ENCODE results near the gene USP34.
"Not testable (repeated sequence)": the region's sequence is repeated elsewhere in the genome, so short reads cannot be mapped to it uniquely, and the experiment has no call there.

The USP34 gene

DNA sequence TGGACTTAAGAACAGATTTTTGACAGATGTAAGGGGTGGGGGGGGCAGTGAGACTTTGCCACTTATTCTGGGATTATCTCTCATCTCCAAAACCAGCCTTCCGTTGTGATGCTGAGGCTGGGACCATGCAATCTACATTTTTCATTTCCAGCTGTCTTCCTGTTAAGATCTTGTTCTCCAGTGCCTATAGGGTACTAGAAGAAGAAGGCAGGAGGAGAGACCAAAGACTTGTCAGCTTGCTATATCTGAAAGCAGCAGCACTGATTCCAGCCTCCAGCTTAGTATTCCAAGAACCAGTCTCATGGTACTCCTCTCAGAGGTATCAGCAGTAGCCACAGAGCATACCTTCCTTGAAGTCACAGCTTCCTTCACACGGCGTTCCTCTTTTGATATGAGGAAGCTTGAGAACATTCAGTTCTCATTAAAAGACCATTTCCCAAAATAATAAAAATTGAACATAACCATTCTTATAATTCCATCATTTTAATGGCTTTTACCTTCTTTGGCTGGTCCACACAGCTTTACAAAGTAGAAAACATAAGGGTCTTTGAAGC is 49.8 kb downstream of the USP34 start:
- DNase-seq = no peak

DNA sequence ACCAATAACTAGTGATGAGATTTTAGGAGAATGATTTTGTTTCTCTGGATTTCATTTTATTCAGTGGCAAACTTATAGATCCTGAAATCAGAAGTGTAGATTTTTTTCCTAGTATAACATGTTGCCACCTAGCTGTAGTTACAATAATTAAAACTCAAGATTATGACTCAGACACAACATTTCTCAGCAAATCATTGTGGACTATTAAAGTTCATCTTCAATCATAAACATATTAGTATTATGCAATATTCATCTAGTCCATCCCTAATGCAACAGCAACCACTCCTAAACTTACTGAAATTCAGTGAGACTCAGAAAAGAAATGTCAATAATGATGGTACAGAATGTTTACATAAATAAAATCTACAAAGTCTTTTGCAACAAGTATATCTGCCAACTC is 51.3 kb downstream of the USP34 start:
- no peak for DNase-seq

DNA sequence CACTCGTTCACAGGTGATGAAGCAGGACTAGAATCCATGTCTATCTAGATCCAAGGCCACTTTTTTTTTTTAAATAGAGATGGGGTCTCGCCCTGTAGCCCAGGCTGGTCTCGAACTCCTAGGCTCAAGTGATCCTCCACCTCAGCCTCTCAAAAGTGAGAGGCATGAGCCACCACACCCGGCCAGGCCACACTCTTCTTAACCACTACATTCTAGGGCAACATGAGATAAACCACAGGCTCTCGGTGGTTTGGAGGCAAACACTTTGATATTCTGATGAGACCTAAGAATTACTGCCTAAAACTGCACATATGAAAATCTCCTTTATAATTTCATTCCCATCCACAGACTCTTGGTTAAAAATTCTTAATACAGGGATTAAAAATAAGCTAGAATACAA is 51.8 kb downstream of the USP34 start:
- DNase-seq = no peak

DNA sequence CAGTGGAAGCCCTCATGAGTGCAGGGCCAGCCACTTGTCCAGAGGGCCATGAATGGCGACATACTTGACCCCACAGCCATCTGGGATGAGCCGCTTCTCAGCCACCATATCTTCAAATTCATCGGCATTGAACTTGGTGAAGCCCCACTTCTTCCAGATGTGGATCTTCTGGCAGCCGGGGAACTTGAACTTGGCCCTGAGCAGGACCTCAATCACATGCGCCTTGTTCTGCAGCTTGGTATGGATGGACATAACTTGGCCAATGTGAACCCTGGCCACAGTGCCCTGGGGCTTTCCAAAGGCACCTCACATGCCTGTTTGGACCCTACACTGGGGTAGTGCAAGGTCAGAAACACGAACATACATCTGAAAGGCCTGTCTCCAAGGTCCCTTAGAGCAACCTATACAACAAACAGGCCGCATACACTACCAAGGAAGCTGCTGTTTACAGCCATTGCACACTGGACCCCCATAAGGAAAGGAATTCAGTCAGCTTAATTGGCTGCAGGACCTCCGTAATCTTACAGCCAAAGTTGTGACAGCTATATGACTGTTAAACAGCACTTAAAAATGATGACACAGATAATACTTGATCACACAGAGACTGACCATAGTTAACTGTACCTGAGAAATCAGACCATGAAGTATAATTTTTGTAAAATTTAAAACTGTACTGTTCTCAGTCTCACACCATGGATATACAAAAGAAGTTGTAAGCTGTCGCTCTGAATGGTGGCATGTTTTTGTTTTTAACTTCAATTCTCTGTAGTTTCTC is 53.8 kb downstream of the USP34 start:
- DNase-seq = no peak

DNA sequence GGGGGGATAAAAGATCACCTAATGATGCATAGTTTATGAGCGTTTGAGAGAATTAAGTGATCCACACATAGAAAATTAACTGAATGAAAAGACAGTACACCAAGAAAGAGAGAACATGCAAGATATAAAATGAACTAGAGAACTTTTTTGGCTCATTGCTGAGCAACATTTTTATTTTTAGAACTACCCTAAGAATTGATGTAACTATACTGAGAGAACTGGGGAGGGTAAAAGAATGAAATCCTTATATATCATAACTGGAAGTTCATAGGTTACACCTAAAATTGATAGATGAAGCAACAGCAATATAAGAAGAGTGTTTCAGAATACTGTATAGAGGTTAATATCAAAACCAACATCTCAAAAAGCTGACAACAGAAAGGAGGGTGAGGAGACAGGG is 55.6 kb downstream of the USP34 start:
- DNase-seq = no peak

DNA sequence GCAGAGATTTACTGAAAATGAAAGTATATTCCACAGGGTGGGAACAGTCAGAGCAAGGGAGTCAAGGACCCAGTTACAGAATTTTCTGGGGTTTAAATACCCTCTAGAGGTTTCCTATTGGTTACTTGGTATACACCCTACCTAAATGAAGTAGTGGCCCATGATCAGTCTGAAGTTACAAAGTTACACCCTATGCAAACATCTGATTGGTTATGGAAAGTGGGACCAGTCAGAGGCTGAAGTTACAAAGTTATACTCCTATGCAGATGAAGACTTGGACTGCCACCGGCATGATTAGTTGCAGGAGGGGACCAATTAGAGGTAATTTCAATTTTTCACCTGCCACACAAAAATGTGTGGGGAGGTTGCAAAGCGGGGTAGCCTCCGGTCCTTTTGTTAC is 56.2 kb downstream of the USP34 start:
- no peak for DNase-seq

DNA sequence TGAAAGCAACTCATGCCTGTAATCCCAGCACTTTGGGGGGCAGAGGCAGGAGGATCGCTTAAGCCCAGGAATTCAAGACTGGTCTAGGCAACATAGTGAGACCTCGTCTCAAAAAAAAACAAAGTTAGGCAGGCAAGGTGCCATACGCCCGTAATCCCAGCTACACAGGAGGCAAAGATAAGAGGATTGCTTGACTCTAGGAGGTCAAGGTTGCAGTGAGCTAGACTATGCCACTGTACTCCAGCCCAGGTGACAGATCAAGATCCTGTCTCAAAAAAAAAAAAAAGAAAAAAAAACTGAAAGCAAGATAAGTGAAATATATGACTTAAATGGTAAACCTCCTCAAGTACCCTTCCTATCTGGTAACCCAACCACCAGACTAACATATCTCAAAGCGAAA is 59.8 kb downstream of the USP34 start:
- DNase-seq = no peak

DNA sequence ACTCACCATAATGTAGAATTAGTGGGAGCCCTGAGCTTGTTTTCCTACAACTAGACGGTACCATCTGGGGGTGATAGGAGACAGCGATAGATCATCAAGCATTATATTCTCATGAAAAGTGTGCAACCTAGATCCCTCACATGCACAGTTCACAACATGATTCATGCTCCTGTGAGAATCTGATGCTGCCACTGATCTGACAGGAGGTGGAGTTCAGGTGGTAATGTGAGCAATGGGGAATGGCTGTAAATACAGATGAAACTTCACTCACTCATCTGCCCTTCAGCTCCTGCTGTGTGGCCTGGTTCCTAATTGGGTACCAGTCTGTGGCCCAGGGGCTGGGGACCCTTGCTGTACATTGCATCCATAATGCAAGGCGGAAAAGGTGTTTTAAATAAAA is 60.7 kb downstream of the USP34 start:
- no peak for DNase-seq

DNA sequence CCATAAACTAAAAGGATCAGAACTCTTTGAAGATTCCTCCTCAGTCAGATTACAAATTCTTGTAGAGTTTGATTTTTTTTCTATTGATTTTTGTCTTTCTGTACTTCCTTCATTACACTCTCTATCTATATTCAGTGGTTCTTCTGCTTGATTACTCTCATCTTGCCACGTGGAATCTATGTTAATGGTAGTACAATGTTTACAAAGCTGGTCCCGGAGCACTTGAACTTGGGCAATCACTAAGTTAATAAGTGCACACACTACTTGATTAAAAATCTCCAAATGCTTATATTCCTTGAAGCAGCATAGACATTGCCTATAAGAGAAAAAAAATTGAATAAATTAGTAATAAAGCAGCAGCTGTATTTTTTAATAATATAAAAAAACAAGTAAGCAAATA is 65.1 kb downstream of the USP34 start:
- DNase-seq = no peak

DNA sequence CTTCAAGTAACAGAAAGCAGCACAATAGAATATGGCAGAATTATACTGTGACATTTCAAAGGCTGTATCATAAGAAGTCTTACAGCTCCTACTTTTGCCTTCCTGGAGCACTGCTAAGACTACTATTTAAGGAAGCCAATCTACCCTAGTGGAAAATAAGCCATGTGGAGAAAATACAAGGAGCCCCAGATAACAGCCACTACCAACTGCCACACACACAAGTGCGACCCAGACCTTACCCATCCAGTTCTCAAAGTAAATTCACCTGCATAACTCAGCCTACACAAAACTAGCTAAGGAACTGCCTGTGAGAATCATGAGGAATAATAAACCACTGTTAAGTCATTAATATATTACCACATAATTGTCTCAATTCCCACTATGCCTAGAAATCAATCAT is 66.4 kb downstream of the USP34 start:
- no peak for DNase-seq

DNA sequence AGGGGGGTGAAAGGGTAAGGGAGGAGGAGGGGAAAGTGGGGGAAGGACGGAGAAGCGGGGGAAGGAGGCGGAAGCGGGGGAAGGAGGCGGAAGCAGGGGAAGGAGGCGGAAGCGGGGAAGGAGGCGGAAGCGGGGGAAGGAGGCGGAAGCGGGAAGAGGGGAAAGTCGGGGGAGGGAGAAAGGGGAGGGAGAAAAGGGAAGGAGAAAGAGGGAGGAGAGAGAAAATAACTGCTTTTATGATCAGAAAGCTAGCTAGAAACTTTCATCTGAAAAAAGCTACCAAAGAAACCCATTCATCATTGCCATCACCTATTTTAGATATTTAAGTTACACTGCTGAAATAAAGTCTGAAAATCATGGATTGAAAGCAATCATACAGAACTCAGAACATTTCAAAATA is 72.5 kb downstream of the USP34 start:
- DNase-seq = no peak

DNA sequence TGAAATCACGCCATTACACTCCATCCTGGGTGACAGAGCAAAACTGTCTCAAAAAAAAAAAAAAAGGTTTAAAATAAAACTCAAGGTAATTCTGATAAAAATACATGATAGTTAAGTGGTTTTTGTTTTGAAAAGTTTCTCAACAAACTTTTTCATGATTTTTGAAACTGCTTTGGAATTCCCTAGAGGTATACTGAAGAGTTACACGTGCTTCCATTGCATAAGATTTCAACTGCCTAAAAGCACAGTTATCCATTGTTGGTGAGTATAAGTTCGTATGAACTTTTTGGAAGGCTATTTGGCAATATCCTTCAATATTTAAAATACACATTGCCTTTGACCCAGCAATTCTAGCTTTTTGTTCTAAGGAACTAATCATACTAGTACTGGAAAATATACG is 74.9 kb downstream of the USP34 start:
- DNase-seq = no peak

DNA sequence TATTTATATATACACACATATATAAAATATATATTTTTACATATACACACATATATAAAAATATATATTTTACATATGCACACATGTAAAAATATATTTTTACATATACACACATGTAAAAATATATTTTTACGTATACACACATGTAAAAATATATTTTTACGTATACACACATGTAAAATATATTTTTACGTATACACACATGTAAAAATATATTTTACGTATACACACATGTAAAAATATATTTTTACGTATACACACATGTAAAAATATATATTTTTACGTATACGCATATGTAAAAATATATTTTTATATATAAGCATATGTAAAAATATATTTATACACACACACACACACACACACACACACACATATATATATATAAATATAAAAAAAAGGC is 83.3 kb downstream of the USP34 start:
- not testable (repeated sequence) for DNase-seq

DNA sequence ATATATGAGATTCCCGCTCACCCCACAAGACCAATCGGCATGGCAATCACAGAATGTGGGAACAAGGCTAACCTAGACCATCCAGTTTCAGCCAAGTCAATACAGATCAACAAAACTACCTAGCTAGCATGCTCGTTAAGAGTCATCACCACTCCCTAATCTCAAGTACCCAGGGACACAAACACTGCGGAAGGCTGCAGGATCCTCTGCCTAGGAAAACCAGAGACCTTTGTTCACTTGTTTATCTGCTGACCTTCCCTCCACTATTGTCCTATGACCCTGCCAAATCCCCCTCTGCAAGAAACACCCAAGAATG is 90.0 kb downstream of the USP34 start:
- not testable (repeated sequence) for DNase-seq

DNA sequence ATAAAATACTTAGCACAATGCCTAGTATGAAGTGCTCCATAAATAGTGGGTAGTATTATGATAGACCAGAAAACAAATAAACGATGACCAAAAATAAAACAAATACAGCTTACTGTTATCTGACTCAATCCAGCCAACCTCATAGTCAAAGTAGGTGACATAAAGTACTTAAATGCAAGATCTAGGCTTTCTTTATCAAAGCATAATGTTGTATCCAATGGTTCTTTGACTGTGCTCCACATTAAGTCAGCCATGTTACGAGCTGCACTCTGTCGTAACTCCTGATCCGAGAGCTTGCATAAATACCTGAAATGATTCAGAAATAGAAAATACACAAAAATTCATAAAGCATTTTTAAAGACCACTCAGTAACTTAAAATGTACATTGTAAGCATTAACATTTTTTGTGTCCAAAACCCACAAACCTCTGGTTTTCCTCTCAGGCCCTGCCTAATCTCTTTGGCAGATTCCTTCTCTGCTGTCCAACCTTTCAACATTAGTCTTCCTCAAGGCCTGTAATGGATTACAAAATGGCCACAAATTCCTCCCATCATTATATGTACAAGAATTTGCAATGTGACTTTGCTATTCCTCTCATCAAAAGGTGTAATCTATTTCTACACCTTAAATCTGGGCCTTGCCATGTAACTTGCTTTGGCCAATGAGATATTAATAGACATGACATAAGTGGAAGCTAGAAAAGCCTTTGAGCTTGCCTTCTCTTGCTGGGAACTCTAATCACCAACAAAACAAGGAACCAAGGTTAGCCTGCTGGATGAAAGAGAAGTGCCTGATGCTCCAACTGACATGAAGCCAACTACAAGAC is 90.6 kb downstream of the USP34 start:
- DNase-seq = no peak

DNA sequence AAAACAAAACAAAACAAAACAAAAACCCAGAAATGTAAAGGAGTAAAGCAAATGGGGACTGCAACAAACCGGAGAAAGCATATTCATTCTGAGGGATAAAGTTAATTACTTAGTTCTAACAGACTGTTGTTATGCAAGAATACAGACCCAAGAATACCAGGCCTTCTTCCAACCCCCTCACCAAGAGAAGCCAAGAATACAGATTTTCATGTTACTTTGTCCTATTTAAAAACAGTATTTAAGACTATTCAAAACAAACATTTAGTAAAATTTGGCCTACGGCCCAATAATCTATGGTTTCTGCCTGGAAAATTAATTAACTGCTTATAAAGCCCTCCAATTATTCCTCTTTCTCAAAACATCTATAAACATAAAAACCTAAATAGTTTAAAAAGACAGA is 91.4 kb downstream of the USP34 start:
- no peak for DNase-seq

DNA sequence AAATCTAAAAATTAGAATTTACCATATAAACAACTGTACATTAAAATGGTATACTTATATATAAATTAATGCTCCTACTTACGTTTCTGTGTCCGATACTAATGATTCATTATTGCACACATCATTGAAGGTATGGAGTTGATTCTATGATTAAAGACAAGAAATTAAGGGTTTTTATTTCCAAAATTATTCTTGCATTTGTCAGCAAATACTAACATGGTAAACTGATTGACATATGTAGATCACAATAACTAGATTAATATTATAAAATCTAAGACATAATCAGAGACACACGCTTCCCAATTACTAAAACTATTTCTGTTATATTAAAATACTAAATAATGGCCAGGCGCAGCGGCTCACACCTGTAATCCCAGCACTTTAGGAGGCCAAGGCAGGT is 92.6 kb downstream of the USP34 start:
- no peak for DNase-seq

DNA sequence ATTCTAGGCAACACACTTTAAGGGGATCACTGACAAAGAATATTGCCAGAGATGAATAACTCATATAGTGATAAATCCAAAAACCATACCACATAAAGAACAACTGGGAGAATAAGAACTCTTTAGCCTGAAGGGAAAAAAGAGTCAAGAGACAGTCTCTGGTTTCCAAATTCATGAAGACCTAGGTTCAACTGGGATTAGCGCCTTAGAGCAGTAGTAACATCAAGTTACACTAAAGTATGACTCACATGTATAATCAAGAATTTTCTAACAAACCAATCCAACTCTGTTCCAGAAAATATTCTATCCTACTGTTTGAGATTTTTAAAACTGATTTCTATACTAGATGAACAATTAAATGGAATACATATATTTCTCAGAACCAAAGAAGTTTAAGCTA is 93.8 kb downstream of the USP34 start:
- DNase-seq = no peak

DNA sequence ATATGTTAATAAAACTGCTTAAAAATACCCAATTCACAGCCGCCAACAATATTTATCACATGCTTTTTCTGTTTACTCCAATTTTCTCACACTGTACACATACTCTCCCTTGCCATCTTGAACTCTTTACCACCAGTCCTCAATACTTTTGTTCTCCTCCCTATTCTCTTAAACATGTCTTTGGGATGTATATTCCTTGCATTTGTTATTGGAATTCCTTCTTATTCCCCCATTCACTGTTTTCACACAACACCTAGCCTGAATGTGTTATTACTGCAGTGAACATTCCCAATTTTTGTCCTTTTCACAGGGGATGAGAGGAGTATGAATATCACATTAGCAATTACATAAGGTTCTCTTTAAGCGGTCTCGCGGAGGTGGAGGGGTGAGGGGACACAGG is 94.7 kb downstream of the USP34 start:
- no peak for DNase-seq

DNA sequence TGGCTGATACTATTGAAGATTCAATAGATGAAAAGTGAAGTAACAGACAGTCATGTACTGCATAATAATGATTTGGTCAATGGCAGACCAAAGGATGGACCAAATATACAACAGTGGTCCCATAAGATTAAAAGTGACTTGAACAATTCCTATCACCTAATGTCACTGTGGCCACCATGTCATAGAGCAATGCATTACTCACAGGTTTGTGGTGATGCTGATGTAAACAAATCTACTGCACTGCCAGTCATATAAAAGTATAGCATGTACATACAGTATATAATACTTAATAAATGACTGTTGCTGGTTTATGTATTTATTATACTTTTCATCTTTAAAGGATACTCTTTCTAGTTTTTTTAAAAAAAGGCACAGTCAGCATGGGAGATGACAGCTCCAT is 99.9 kb downstream of the USP34 start:
- no peak for DNase-seq

DNA sequence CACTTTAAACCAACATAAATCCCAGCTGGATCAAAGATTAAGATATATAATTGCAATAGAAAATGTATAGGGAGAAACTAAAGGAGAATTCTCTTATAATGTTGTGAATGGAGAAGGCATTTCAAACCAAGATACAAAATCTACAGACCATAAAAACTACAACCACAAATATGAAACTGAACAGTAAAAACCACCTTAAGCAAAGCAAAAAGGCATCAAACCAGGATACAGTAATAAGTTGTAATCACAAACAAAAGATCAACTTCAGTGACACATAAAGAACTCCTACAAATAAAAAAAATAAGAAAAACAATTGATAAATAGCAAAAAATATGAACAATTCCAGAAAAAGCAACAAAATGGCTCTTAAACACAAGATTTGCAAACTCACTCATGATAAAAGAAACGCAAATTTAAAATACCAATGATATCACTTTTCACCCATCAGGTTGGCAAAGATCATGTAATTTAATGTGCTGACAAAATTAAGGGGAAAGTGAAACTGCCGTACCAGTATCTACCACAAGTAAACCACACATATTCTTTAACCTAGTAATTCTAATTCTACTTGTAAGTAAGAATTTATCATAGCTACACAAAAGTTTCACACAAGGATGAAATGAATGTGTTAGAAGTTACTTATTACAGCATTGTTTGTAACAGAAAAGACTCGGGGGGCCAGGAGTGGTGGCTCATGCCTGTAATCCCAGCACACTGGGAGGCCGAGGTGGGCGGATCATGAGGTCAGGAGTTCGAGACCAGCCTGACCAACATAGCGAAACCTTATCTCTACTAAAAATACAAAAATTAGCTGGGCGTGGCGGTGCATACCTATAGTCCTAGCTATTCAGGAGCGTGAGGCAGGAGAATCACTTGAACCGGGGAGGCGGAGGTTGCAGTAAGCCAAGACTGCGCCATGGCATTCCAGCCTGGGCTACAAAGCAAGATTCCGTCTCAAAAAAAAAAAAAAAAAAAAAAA is 101.9 kb downstream of the USP34 start:
- DNase-seq = no peak

DNA sequence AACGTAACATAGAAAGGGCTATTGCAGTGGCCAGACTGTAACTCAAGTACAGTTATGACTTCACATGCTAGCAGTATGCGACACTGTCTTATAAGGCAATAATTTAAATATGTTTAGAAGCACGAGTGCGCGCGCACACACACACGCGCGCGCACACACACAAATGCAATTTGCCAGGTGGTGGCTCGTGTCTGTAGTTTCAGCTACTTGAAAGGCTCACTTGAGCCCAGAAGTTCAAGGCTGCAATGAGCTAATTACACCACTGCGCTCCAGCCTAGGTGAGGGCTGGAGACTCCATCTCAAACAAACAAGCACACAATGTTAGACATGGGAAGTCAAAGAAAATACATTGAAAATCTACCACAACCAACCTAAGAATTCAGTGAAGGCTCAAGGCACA is 103.7 kb downstream of the USP34 start:
- no peak for DNase-seq

DNA sequence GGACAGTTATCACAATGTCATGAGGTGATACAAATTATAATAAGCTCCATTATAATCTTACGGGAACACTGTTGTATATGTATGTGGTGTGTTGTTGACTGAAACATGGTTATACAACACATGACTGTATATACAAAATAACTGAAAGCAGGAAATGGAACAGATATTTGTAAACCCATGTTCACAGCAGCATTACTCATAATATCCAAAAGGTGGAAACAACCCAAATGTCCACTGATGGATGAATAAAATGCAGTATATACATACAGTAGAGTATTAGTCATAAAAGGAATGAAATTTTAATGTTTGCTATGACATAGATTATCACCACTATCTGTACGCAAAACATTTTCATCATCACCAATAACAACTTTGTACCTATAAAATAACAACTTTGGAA is 107.3 kb downstream of the USP34 start:
- DNase-seq = no peak

Measured in stimulated activated CD4-positive, alpha-beta T cell treated with anti-CD3 and anti-CD28 coated beads, Interleukin-4, amount 100 ng/mL, for 1 hour (primary cell).